GM18951 (cell line): ENCODE results near the gene ZNF709.
"Not testable (repeated sequence)": the region's sequence is repeated elsewhere in the genome, so short reads cannot be mapped to it uniquely, and the experiment has no call there.

Source experiments
- POLR2A ChIP-seq: IDR thresholded peaks from 4 replicates; pipeline ENCODE4 v1.6.1; 2011; ENCODE audit warnings: mild to moderate bottlenecking; ENCODE audit not compliant: insufficient read length, insufficient read depth; ENCODE audit errors: extremely low read depth
- in situ Hi-C: fragments of 300-500 bp; cut with MboI; formaldehyde crosslinking; loops from one replicate; pipeline ENCODE4 v1.12.0; 2022; ENCODE audit warnings: low sequenced_read_pairs, mixed read lengths, inconsistent platforms; ENCODE audit not compliant: unreplicated experiment

ZNF709 gene

DNA sequence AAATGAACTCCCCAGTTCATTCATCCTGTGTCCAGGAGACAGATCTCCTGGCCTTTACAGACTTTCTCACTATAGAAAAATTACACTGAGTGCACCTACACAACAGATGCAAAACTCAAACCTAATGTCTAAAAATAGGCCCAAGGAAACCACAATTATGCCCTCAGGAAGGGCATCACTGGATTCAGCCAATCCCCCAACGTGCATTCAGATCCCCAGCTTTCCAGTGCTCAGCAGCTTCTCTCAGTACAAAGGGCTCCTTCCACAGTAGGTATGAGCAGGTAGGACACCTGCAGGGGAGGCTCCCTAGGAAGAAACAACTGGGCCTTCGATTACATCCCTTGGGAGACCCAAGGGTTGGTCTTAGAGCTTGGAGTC lies 2.1 kb downstream of the ZNF709 start:
- TF ChIP-seq POLR2A, result no peak
- in situ Hi-C loops, result no loop called here

DNA sequence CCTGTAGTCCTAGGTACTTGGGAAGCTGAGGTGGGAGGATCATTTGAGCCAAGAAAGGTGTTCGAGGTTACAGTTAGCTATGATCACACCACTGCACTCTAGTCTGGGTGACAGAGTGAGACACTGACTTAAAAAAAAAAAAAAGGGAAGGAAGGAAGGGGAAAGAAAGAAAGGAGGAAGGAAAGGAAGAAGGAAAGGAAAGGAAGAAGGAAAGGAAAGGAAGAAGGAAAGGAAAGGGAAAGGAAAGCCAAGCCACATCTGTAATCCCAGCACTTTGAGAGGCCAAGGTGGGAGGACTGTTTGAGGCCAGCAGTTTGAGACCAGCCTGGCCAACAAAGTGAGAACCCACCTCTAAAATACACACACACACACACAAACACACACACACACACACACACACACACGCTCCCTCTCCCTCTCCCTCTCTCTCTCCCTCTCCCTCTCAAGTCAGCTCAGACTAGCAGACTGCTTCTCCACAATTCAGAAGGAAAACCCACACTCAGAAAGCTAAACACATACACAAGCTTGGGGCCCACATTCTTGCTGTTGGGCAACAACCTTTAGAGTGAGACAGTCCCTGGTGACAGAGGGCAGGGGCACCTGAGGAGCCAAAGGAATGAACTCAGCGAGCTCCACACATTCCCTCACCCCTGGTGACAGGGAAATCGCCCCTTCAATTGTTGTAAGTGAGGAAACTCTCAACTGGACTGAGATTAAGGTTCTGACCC lies 2.7 kb downstream of the ZNF709 start:
- TF ChIP-seq POLR2A, result no peak
- in situ Hi-C loops, result no loop called here

- TF ChIP-seq POLR2A, result no peak
- in situ Hi-C loops, result no loop called here
Measured at GRCh38 chr19:12478234-12478941, 6.2 kb downstream of the ZNF709 start.

- in situ Hi-C loops, result not testable (repeated sequence)
Measured at GRCh38 chr19:12467651-12468050, 17.0 kb downstream of the ZNF709 start.

- no peak for TF ChIP-seq POLR2A
- in situ Hi-C loops, result no loop called here
Measured at GRCh38 chr19:12465211-12465610, 19.4 kb downstream of the ZNF709 start.

- TF ChIP-seq POLR2A, result no peak
- in situ Hi-C loops, result no loop called here
Measured at GRCh38 chr19:12464769-12465168, 19.8 kb downstream of the ZNF709 start.

- in situ Hi-C loops, result not testable (repeated sequence)
Measured at GRCh38 chr19:12464139-12464538, 20.5 kb downstream of the ZNF709 start.

DNA sequence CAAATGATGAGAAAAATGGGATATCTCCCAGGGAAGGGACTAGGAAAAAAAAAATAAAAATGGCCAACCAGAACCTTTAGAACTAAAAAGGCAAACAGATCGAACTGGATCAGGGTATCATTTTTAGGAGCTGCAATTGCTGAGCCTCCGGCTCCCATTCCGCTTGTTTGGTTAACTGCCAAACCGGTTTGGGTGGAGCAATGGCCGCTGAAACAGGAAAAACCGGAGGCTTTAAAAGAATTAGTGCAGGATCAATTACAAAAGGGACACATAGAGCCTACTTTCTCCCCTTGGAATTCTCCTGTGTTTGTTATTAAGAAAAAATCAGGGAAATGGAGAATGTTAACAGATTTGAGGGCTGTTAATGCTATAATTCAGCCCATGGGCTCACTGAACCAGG lies 31.1 kb downstream of the ZNF709 start:
- in situ Hi-C loops, result no loop called here
- TF ChIP-seq POLR2A, result no peak

DNA sequence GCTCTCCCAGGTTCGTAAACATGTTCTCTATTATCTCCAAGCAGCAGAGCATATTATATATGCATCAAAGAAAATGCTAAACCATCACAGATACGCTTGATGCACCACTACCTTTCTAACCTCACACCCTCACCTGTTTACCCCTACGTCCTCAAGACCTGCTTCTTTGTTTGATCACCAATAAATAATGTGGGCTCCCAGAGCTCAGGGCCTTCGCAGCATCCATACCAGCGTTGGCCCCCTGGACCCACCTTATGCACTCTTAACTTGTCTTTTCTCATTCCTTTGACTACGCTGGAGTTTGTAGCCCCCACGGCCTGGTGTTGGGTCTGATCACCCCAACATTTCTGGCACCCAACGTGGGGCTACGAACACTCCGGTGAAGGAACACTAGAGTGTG lies 33.8 kb downstream of the ZNF709 start:
- in situ Hi-C loops, result no loop called here
- TF ChIP-seq POLR2A, result no peak

DNA sequence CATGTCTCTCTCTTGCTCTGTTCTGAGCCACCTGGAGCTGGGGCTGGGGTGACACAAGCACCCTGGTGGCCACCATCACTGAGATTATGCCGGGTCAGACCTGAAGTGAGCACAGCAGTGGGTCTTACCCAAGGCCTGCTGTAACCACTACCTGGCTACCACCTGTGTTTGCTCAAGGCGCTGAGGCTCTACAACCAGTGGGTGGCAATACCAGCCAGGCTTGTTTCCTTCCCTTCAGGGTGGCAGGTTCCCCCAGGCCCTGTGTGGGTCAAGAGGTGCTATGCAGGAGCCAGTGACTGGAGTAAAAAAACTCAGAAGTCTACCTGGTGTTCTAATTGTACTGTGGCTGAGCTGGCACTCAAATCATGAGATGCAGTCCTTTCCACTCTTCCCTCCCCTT lies 35.8 kb downstream of the ZNF709 start:
- in situ Hi-C loops, result no loop called here
- TF ChIP-seq POLR2A, result no peak

GRCh38 chr19:12440541-12441316 lies 43.9 kb downstream of the ZNF709 start, which contains the start of gene ZNF443:
Gene ZNF443 (minus strand): TSS chr19:12441021. CDS start chr19:12440914, 107 bp downstream.
- in situ Hi-C loops, result no loop called here
- TF ChIP-seq POLR2A, result peak; percentile 70

GRCh38 chr19:12439686-12440540 lies 44.7 kb downstream of the ZNF709 start:
- TF ChIP-seq POLR2A, result peak; percentile 17
- in situ Hi-C loops, result loop anchor here (5.0 kb wide), 1 partner anchor 43 kb away; no protein-coding TSS in a partner anchor

GRCh38 chr19:12430726-12431299 lies 53.8 kb downstream of the ZNF709 start:
- in situ Hi-C loops, result not testable (repeated sequence)
